GM10847 (cell line): ENCODE results near the gene GRID1.

Experiments used
- POLR2A ChIP-seq: IDR thresholded peaks from 2 replicates; pipeline ENCODE4 v1.6.1; 2011; ENCODE audit not compliant: insufficient read length; ENCODE audit errors: extremely low read depth

GRID1 gene

GRCh38 chr10:86354761-86355540 is 11.6 kb downstream of the GRID1 start:
- TF ChIP-seq POLR2A: no peak

- no peak for TF ChIP-seq POLR2A
Measured at GRCh38 chr10:86353506-86354485, 12.8 kb downstream of the GRID1 start.

- TF ChIP-seq POLR2A: no peak
Measured at GRCh38 chr10:86350897-86351296, 15.7 kb downstream of the GRID1 start.

GRCh38 chr10:86349940-86350630 is 16.5 kb downstream of the GRID1 start:
- TF ChIP-seq POLR2A: no peak

- no peak for TF ChIP-seq POLR2A
Measured at GRCh38 chr10:86349474-86349873, 17.1 kb downstream of the GRID1 start.

GRCh38 chr10:86348321-86349210 is 18.0 kb downstream of the GRID1 start:
- TF ChIP-seq POLR2A: no peak

- TF ChIP-seq POLR2A: no peak
Measured at GRCh38 chr10:86347856-86348255, 18.7 kb downstream of the GRID1 start.

- no peak for TF ChIP-seq POLR2A
Measured at GRCh38 chr10:86346799-86347665, 19.6 kb downstream of the GRID1 start.

GRCh38 chr10:86345859-86346798 is 20.5 kb downstream of the GRID1 start:
- TF ChIP-seq POLR2A: no peak

GRCh38 chr10:86345296-86345858 is 21.2 kb downstream of the GRID1 start:
- no peak for TF ChIP-seq POLR2A

GRCh38 chr10:86344714-86345161 is 21.9 kb downstream of the GRID1 start:
- TF ChIP-seq POLR2A: no peak

- no peak for TF ChIP-seq POLR2A
Measured at GRCh38 chr10:86344281-86344680, 22.3 kb downstream of the GRID1 start.
